Stimulated activated CD8-positive, alpha-beta memory T cell treated with anti-CD3 and anti-CD28 coated beads, Interleukin-4, amount 100 ng/mL, for 48 hours (primary cell): ENCODE measurements around the gene ADGRB3.
"Not testable (repeated sequence)": the region's sequence is repeated elsewhere in the genome, so short reads cannot be mapped to it uniquely, and the experiment has no call there.

Source experiments
- DNase-seq: peaks from one replicate; pipeline ENCODE4 v3.0.0-alpha.2; 2020

The ADGRB3 gene

DNA sequence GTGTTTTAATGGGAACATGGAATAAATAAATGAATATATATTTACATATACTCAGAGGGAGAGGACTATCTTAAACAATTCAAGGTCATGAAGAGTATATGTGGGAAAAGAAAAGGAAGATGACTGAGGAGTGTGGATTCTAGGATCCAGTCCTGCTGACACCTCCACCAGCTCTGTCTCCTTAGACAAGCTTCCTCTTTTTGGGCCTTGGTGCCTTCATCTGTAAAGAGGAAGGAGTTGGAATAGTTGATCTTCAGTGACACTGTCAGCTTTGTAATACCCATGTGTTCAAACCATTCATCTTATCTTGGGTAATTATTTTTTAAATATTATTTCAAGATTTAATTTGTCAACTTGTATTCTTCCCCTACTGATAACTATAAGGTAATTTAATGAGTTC, 338.0 kb downstream of the ADGRB3 start:
- no peak for DNase-seq

GRCh38 chr6:68975064-68975463, 340.0 kb downstream of the ADGRB3 start:
- no peak for DNase-seq

DNA sequence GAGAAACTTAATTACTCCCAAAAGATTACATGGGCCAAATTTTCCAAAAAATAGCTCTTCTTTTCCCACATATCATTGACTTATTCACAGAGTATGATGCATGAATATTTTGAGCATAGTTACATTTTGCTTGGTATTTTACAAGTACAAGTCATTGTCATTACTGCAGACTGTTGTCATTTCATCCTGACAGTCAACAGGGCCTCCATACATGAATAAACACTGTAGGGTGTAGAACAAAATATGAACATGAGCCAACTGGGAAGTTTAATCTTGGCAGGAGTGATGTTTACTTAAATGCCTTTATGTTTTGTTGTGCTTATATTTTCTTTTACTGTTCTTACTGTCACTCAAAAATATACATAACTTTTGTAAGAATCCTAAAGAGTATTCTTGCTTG, 340.7 kb downstream of the ADGRB3 start:
- no peak for DNase-seq

- no peak for DNase-seq
These were observed 341.2 kb downstream of the ADGRB3 start for GRCh38 chr6:68976260-68976659.

- DNase-seq: no peak
These were observed 343.3 kb downstream of the ADGRB3 start for GRCh38 chr6:68978411-68978810.

- DNase-seq: not testable (repeated sequence)
These were observed 346.6 kb downstream of the ADGRB3 start for GRCh38 chr6:68981668-68982067.

GRCh38 chr6:68988698-68989097, 353.6 kb downstream of the ADGRB3 start:
- no peak for DNase-seq

DNA sequence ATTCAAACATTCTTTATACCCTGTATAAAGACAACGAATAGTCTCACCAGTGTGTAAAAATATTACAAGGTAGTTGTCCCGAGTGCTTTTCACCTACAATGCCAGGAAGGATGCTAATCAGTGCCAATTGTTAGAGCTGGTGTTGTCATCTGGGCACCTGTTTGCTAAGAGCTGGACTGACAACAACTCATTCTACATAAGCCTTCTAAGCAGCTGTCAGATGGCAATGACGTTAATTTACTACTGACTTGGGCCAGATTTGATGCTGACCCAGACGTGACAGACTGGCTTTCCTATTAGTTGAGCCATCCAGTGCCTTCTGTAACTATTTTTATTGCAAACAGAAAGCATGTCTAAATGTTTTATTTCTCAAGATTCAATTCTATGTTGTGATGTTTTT, 355.2 kb downstream of the ADGRB3 start:
- DNase-seq: no peak

DNA sequence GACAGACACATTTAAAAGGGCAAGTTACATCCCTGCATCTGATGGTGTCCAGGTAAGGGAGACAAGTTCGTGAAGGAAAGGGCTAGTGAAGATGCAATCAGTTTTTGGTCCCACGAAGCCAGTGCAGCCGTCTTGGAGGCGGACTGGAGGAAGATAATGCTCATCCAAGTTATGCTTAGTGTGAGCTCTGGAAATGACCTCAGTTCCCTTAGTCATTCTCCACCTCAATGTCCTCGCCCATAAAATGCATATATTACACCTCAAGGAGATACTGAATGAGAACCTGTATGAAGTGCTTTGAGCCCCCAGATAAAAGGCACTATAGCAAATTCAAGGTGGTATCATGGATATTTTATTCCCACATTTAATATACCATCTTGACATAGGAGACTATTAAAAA, 358.8 kb downstream of the ADGRB3 start:
- no peak for DNase-seq

DNA sequence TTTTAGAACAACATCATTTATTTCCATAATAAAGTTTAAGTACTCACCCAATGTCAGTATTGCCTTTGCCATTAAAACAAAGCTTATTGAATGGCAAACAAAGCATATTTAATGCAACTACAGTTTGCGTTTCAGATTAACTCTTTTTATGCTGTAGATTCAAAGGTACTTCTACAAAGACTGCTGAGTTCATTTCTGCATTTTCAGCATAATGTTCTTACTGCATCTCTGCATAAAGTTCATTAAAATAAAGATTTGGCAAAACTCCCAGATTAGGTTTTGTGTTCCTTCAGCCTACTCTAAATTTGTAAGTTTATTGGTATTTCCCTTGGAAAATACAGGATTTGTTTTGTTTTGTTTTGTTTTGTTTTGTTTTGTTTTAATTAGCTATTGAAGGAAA, 359.4 kb downstream of the ADGRB3 start:
- no peak for DNase-seq

DNA sequence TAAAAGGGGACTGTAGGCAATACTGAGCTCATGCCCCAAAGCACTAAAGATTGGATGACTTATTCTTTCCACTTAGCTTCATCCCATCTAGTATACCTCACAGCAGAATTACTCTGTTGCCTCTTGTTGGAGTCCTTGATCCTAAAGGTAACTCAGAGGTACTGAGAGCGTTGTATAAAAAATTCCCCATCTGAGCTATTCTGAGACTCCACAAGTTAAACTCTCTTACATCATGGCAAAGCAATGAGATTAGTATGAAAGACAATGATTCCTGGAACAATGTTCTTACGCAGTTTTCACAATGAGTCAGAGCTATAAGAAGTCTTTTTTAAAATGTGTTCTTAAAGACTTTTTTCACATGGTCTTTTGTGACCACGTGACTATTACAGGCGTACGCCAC, 370.1 kb downstream of the ADGRB3 start:
- no peak for DNase-seq

GRCh38 chr6:69007781-69008180, 372.7 kb downstream of the ADGRB3 start:
- DNase-seq: no peak

GRCh38 chr6:69012211-69012610, 377.1 kb downstream of the ADGRB3 start:
- no peak for DNase-seq

DNA sequence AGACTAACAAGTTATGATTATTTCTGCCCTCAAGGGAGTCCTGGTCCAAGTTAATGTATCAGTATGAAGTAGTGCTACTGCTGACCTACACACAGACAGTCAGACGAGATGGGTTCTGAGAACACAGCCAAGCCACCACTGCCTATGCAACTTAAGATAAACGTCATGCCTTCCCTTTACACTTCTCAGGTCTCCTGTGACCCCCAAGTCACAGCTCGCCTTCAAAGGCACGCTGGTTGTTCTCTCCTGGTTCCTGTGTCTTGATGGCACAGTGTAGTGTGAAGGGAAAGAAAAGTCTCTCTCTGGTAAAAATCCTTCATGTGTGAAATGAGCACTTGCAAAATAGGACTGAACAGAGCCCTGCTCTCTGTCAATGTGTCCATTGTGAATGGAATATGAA, 377.8 kb downstream of the ADGRB3 start:
- DNase-seq: no peak

DNA sequence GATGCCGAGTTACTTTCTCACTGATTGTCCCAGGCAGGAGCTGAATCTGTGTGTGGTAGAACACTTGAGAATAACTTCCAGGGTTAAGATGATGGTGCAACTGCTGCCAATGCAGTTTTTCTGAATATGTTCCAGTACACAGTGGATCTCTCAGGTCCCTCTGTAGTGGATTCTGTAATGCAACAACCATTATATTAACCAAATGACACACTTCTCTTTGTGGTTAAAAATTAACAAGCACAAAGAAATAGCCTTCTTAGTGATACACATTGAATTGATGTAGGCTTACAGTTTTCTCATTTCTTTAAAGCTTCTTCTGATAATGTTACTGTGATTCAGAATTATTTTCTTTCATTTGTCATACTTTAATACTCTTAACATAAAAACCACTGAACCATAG, 383.8 kb downstream of the ADGRB3 start:
- DNase-seq: no peak

DNA sequence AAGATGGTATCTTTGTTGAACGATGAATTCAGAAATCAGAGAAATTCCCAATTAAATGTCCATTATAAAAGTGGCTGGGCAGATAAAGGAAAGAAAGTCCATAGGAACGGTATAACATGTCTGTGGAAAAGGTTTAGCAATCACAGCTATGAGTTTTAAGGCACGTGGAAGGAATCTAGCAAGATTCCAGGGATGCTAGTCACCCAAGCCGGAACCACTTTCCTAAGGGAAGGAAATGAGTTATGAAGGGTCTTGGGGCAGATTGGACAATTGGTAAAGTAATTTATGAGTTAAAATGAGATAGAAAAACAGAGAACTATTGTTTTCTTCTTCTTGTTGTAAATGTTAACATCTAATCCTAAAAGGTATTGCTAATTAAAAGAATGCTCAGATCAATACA, 384.8 kb downstream of the ADGRB3 start:
- DNase-seq: no peak

DNA sequence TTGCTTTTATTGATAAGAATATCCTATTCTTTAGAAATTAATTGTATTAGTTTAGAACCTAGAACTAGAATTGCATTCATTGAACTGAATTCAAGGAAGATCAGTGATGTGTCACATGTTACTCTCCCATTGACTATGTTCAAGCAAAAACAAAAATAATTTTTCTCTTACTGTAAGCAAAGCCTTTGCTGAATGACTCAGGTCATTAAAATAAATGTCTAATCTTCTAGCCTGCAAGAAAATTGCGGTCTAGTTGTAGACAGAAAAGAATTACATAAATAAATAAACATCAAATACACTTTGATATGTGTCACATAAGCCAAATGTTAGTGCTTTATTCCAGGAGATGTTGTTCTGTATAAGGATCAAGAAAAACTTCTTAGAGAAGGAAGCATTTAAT, 387.9 kb downstream of the ADGRB3 start:
- no peak for DNase-seq

- no peak for DNase-seq
These were observed 391.2 kb downstream of the ADGRB3 start for GRCh38 chr6:69026243-69026642.

DNA sequence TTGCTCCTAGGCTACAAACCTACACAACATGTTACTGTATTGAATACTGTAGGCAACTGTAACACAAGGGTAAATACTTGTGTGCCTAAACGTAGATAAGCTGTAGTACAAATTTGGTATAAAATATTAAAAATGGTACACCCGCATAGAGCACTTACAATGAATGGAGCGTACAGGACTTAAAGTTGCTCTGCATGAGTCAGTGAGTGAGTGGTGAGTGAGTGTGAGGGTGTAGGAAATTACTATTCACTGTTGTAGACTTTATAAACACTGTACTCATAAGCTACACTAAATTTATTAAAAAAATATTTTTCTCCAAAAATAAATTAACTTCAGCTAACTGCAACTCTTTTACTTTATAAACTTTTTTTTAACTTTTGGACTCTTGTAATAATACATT, 391.6 kb downstream of the ADGRB3 start:
- no peak for DNase-seq

DNA sequence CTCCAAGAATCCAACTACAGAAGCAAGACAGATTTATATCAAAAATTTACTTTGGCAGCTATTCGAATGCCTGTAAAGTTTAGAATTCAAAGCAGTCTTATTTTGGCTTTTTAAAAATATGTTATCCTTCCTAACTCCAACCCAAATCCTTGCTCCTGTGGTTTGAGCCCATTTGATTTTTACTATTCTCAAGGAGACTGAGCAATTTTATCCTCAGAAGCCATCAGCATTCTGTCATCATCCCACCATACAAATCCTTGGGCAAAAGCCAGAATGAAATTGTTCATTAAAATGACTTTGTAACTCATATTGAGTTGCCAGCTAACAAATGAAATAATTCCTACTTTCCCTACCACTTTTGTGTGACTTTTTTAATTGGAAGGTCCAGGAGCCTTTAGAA, 392.8 kb downstream of the ADGRB3 start:
- no peak for DNase-seq

GRCh38 chr6:69038841-69039240, 403.8 kb downstream of the ADGRB3 start:
- no peak for DNase-seq

DNA sequence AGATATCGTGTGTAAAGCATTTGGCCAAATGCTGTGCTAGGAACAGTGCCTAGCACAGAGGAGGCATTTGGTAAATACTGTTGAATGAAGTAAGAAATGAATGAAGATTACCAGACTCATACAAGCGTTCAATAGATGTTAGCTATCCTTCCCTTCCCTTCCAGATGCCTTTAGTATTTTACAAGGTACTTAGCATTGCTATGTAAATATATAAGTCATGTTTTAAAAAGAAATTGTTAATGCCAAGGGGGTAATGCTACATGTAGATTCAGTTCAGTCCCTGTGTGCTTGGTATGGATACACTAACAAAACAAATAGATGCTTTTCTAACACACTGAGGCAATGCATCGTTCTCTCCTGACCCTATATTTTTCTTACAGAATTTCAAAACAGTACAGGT, 407.2 kb downstream of the ADGRB3 start:
- no peak for DNase-seq

DNA sequence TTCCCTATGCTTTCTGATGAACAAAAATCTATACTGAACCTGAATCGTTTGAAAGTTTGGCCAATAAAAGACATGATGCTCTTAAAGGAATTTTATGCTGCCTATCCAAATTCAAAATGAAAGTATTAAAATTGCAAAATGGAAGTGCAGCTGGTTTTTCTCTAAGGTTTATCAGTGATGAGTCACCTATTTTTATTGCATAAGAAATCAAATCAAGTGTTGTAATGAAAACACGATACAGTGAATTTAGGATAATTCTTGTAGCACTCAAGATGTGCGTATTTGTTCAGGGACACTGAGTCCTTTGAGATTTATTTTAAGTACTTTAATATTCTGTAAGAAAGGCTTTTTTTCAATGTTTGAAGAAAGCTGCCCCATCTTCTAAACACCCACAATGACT, 409.5 kb downstream of the ADGRB3 start:
- DNase-seq: no peak

DNA sequence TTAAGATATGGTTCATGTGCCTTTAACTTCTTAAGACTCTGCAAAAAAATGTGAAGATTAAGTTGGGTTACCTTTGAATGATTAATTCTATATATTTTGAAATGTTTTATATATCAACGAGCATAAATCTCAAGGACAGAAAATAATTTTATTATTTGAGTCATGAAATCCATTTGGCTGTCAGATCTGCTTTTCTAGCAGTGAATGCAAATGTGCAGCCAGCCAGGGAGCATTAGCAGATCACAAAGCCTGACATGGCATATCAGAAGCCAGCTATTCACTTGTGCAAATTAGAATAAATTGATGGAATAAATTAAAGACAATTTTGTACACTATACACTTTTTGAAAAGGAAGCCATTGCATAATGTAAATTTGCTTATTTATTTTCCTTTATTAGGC, 424.3 kb downstream of the ADGRB3 start:
- no peak for DNase-seq

GRCh38 chr6:69061066-69061465, 426.0 kb downstream of the ADGRB3 start:
- no peak for DNase-seq

GRCh38 chr6:69063401-69063800, 428.3 kb downstream of the ADGRB3 start:
- no peak for DNase-seq
